CD4-positive, alpha-beta T cell treated with Interleukin-15 for 4 hours (primary cell): ENCODE measurements around the gene ALK.

ENCODE experiments used
- DNase-seq: peaks from one replicate; pipeline ENCODE4 v3.0.0-alpha.2; 2020; ENCODE audit warnings: low spot score

The ALK gene

DNA sequence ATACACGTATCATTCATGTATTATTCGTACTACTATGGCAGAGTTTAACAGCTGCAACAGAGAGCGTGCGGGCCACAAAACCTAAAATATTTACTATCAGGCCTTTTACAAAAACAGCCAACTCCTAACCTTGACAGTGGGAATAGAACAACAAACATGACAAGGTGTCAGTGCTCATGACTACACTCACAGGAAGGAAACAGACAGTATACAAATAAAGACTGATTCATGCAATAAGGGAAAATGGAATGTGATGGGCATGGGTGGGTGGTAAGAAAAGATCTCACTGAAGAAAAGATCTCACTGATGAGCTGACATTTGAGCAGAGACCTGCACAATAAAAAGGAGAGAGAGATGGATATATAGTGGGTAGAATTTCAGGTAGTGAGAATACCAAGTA lies 347.8 kb downstream of the ALK start:
- no peak for DNase-seq

DNA sequence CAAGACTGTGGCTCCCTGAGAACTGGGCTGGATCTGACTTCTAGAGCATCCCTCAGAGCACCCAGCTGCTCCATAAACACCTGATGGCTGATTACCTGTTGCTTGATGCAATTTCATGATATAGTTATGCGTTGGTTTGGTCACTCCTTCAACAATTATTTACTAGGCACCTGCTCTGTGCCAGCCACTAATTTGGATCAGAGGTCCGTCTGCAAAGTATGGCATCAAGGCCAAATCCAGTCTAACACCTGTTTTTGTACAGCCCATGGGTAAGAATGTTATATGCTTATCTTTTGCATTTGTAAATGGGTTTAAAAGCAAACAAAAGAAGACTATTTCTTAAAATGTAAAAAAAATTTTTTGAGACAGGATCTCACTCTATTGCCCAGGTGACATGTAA lies 348.2 kb downstream of the ALK start:
- DNase-seq: no peak

- no peak for DNase-seq
Observed at GRCh38 chr2:29570539-29570938, 350.8 kb downstream of the ALK start.

DNA sequence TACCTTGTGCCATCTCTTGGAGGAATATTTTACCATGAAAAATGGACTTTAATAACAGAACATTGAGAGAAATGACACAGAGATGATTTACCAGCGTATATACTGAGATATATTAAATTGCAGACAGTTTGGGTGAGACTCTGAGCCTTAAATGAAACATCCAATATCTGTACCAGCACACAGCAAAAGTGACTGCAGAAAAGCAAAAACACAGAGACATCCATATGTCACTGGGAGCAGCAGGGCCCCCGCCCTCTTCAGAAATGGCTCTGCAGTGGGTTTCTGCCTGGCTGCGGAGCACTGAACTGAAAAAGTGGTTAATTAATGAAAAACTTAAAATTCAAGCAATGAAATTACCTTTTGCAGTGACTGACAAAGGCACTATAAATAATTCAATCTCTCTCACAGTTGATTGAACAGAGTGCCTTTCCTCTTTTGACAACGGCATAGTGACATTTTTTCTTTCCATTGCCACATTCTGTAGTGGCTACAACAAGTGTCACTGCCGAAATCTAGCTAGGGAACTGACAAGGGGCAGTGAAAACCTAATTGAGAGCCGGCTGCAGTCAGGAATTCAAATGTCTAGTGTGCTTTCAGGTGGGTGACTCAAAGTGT lies 353.4 kb downstream of the ALK start:
- DNase-seq: no peak

GRCh38 chr2:29563697-29564096 lies 357.7 kb downstream of the ALK start:
- DNase-seq: no peak

GRCh38 chr2:29562896-29563295 lies 358.5 kb downstream of the ALK start:
- no peak for DNase-seq

- DNase-seq: no peak
Observed at GRCh38 chr2:29562319-29562718, 359.1 kb downstream of the ALK start.

DNA sequence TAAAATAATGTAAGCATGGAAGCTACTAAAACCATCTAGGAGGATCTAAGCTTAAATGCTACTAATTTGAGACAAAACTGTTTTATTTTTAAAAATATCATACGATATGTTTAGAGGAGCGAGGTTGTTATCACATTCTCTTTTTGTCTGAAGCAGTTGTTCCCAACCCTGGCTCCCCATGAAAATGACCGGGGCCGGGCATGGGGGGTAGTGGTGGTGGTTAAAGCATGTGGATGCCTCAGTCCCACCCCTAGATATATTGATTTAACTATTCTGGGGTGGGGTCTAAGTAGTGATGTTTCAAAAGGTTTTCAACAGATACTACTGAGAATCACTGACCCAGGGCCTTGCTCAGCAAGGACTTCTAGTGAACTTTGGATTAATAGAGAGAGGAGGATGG lies 359.8 kb downstream of the ALK start:
- no peak for DNase-seq

GRCh38 chr2:29561181-29561580 lies 360.2 kb downstream of the ALK start:
- DNase-seq: no peak

DNA sequence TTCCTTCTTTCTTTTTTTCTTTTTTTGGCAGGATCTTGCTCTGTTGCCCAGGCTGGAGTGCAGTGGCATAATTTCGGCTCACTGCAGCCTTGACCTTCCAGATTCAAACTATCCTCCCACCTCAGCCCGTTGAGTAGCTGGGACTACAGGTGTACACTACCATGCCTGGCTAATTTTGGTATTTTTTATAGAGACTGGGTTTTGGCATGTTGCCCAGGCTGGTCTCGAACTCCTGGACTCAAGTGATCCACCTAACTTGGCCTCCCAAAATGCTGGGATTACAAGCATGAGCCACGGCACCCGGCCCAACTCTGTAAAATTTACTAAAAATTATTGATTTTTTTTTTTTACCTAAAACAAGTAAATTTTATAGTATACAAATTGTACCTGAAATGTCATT lies 360.8 kb downstream of the ALK start:
- DNase-seq: no peak

GRCh38 chr2:29560030-29560429 lies 361.4 kb downstream of the ALK start:
- no peak for DNase-seq

DNA sequence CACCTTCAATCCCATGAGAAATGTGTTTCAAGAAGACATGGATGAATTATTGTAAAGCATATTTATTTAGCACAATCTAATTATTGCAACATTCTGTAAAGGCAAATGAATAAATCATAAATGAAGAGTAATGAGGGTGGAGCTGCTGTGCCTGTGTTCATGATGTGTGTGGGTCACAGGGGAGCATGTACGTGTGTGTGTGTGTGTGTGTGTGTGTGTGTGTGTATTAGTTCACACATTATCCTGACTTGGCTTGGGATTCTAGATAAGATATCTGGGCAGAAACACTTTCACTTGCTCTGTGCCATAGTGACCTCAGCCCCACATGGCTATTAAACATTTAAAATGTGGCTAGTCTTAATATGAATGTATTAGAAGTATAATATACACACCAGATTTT lies 361.8 kb downstream of the ALK start:
- DNase-seq: no peak

- no peak for DNase-seq
Observed at GRCh38 chr2:29558097-29558496, 363.3 kb downstream of the ALK start.

- no peak for DNase-seq
Observed at GRCh38 chr2:29557268-29557667, 364.1 kb downstream of the ALK start.

DNA sequence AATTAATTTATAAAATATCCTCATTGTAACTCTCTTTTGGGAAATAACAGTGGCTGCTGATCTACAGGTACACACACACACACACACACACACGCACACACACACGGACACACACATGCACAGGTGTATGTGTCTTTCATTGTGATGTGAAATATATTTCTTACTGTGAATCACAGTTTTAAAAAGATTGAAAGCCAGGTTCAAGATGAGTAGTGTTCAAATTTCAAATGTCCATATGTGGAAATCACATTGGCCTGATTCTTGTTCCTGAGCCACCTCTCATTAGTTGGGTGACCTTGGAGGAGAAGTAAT lies 372.4 kb downstream of the ALK start:
- DNase-seq: no peak

- DNase-seq: no peak
Observed at GRCh38 chr2:29544917-29545316, 376.5 kb downstream of the ALK start.

DNA sequence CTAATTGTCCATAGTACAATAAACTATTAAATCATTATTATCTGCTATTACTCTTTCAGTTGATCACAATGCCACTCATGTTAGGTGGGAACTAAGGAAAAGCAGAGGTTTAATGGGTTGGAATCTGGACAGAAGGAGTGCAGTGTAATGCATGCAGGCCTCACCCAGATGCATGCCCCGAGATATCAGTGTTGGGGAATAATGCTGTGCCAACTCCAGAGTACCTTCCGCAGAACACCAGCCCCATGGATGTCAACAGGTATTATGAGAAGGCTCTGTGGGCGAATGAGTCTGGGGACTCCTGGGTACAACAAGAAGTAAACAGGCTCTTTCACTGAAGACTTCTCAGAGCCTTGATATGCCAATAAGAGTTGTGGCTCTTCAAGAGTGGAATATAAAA lies 377.4 kb downstream of the ALK start:
- no peak for DNase-seq

DNA sequence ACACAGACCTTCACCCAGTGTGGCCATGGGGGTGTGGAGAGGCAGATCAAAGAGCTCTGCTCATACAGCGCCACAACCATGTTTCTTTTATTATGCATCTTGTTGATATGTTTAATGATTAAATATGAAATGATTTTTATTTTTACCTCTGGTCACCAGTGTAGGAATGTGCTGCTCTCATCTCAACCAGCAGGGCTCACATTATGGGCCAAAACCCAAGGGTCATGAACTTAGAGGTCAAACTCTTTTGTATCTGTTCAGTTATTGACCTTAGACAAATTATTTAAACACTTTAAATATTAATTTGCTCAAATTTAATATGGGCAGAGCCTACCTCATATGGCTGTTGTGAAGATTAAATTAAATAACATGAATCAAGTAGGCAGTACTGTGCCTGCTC lies 386.2 kb downstream of the ALK start:
- DNase-seq: no peak

DNA sequence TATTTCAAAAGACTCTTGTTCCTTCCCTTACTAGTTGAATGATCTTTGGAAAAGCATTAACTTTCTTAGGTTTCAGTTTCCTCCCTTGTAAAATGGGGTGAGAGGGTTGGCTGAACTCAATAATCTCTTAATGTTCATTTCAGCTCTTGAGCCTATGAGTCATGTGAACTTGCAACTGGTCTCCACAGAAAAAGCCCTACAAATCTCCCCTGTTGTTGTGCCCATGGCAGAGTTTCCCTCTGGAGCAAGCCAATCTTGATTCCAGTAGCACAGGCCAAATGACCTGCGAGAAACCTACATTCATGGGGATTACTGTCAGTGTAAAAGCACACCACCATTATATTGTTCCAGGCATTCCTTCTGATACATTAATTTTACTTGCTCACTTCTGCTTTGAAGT lies 388.9 kb downstream of the ALK start:
- DNase-seq: no peak

DNA sequence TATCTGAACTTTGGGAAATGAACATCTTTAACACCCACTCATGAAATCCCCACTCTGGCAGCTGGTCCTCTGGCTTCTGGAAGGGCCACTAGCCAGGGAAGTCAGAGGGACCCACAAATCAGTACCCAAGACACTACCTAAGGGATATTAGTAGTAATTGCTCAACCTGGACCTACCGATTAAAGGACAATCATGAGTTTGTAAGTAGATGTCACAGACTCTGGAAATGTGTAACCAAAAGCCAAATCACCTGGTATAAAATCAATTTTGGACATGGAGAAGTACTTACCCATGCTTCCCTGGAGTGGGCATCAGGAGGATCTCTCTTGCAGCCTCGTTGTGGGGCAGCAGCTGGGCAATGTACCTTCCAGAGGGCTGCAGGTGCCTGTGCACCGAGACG lies 389.8 kb downstream of the ALK start:
- no peak for DNase-seq

- DNase-seq: no peak
Observed at GRCh38 chr2:29530281-29530680, 391.1 kb downstream of the ALK start.

GRCh38 chr2:29528891-29529520 lies 392.4 kb downstream of the ALK start:
- no peak for DNase-seq

- DNase-seq: no peak
Observed at GRCh38 chr2:29528371-29528770, 393.0 kb downstream of the ALK start.

- no peak for DNase-seq
Observed at GRCh38 chr2:29527947-29528346, 393.4 kb downstream of the ALK start.
